NCI-H82 treated with DMSO at 0.1 percent for 48 hours (cell line): ENCODE measurements around the gene LHFPL6.

ENCODE experiments used
- DNase-seq: peaks from one replicate; lab custom pipeline; 2025; ENCODE audit not compliant: unreplicated experiment; lab: John Stamatoyannopoulos, UW

Gene LHFPL6

DNA sequence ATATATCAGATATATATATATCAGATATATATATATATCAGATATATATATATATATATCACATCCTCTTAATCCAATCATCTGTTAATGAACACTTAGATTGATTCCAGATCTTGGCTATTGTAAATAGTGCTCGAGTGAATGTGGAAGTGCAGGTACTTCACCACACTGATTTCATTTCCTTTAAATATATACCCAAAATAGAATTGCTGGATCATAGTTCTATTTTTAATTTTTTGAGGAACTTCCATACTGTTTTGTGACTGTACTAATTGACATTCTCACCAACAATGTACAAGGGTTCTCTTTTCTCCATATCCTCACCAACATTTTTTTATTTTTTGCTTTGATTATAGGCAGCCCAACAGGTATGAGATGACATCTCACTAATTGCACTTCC is 287.2 kb downstream of the LHFPL6 start:
- no peak for DNase-seq

DNA sequence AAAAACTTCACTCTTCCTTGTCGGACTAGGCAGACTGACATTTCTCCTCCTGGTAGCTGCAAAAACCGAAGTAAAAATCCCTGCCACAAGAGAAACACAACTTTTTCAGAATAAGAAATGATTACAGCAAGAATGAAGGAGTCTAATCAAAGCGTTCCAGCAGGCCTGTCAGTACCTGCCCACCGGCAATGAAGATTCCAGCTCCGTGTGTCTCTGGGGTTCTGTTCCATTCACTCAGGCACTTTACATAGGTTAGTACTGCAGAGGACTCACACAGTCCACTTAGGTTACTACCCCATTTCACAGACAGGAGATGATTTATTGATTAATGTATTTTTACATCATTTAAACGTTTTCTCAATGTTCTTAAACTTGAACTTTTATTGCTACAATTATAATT is 289.3 kb downstream of the LHFPL6 start:
- no peak for DNase-seq

DNA sequence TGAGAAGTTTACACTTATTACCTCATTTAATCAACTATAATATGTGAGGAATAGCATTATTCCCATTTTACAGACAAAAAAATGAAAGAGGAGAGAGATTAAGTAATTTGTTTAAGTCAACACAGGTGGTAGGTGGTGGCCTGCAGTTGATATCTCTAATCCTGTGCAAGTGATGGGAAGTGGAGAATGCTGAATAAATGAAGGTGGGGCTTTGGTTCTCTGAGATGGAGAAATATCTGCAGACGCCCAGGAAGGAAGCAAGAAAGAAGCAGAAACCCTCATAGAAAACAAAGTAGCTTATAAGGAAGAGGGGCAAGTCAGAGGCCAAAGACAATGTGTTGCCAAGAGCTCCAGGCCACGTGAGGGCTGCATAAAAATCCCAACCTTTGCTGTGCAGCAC is 290.4 kb downstream of the LHFPL6 start:
- DNase-seq = no peak

DNA sequence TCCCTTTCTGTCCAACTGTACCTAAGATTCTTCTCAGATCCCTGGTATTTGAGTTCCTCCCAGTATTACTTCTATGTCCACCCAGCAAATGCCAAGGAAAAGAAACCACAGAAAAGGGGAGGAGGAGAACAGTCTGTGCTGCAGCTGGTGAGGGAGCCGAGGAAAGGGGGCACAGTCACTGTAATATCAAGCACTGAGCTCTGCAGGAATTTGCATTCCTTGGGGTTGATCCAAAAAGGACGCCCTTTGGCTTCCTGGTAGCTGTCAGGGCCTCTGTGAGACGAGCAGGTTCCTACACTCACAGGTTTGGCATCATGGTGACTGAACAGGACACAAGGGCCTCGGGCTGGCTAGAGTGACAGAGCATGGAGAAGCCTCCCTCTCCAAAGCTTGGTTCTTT is 291.4 kb downstream of the LHFPL6 start:
- DNase-seq = no peak

DNA sequence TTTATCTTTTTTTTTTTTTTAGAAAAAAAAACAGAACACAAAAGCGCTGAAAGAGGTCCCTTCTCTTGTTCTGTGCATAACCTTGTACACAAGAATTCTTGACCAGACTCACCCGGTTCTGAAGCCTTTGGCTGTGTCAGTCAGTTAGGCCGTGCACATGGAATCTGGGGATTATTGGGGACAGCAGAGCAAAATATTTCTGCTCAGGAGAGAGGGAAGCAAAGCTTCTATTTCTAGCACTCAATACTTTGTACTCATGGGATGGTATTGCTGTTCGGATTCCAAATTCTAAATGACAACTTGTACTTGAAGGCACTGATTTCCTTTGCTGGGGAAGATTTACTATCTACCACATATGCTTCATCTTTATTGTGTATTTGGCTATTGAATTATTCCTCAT is 292.0 kb downstream of the LHFPL6 start:
- no peak for DNase-seq

DNA sequence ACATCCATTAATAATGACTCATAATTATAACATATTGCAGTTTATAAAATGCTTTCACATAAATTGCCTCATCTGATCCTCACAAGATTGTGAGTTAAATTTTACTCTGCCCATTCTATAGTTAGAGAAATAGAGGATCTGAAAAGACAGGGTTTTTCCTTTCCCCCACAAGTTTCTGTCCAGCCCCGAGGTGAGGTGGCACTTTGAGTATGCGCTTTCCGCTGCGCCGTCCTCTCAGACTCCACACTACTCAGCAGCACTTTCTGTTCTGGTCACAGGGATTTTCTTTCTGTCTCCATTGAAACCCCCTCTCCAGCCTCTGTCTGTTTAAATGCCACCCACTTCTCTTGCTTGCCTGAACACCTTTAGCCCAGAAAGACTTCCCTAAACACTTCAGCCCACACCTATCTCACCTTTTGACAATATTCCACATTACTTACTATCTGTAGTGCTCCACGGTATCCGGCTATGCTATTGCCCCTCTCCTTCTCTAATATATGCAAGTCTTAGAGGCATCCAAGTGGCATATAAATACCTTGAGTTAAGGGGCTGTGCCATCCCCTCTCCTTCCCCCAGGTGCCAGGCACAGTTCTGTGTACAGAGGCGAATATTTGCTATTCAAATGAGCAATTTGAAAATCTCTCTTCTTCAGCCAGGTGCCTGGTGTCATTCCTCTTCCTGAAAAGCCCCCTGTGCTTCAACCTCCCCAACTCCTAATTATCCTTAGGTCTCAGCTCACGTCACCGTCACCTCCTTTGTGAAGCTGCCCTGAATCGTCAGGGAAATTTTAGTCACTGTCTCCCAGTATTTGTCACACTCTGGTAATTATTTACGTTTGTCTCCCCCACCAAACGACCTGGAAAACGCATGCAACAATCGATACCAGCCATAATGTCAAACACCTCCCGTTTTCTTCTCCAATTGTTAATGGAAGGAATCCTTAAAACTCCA is 296.1 kb downstream of the LHFPL6 start:
- DNase-seq = no peak

DNA sequence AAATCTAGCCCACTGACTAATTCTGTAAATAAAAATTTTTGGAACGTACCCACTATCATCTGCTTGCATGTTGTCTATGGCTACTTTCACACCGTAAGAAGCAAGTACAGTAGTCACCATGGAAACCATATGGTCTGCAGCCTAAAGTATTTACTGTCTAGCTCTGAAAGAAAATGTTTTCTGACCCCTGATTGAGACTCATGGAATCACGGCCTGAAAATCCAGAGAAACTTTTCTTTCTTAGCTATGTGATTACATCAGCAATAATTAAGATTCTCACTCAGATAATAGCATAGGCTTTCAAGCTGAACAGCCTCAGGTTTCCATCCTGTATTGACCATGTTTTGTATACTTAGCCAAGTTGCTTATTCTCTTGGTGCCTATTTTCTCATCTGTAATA is 300.2 kb downstream of the LHFPL6 start:
- no peak for DNase-seq

DNA sequence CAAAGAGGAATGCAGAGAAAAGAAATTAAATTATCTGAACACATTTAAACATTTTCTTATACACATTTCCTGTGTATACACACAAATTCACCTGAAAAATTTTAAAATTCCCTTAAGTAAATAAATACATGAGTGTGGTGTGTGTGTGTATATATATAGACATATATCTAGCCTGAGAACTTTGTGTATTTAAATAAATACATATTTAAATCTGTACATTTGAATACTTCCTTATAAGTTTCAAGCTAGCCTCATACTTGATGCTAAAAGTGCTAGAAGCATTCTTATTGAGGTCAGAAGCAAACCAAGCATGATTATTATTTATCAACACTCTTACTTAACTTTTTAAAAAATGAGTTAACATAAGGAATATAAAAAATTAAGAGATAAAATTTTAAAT is 304.0 kb downstream of the LHFPL6 start:
- no peak for DNase-seq

DNA sequence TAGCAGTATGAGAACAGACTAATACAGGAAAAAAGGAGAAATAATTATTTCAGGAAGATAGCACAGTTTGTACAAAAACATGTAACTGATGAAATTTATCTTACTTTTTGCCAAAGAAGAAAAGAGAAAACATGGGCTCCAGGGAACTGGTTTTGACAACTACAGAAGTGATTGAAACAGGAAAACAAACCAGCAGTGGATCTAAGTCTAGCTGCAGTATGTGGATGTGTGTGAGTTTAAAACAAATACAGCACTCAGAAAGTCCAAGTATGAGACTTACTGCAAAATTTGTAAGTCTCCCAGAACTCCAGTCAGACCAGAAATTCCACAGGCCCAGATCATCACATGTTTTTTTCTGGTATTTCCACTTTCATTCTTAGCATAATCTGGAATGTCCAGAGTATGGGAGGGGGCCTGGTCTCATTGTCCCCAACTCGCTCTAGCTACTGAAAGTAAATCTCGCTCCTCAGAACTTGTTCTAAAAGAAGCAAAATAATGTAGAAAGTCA is 305.3 kb downstream of the LHFPL6 start:
- DNase-seq = no peak

DNA sequence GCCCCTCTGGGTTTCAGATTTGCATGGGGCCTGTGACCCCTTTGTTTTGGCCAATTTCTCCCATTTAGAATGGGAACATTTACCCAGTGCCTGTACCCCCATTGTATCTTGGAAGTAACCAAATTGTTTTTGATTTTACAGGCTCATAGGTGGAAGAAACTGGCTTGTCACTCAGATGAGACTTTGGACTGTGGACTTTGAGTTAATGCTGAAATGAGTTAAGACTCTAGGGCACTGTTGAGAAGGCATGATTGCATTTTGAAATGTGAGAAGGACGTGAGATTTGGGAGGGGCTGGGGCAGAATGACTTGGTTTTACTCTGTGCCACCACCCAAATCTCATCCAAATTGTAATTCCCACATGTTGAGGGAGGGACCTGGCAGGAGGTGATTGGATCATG is 306.0 kb downstream of the LHFPL6 start:
- no peak for DNase-seq

DNA sequence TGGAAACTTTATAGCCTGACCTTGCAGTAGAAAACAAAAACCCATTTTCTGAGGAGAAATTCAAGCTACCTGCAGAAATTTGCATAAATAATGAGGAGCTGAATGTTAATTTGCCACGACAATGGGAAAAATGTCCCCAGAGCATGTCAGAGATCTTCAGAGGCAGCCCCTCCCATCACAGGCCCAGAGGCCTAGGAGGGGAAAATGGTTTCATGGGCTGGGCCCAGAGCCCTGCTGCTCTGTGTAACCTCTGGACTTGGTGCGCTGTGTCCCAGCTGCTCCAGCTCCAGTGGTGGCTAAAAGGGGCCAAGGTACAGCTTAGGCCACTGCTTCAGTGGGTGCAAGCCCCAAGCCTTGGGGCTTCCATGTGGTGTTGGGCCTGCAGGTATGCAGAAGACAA is 306.8 kb downstream of the LHFPL6 start:
- no peak for DNase-seq
